ENCODE measurements around the gene OXCT1. TPM values are rescaled to one million over a fixed set of nuclear protein-coding genes. Genes with fewer than 3 reads are reported as not detected.

OXCT1 gene
- total RNA-seq, 2 experiments from 2014 or later = 54.0 to 59.9 TPM

GRCh38 chr5:41883936-41884335, 13.7 kb upstream of the OXCT1 start:
- Mint-ChIP-seq H3K36me3 (peaks cover 7% of the 10 kb centered on the region), H3K4me3 (no peak overlapping the region), H3K4me1 (peaks cover 7% of the 10 kb centered on the region), H3K9me3 (peaks cover 3% of the 10 kb centered on the region), H3K27ac (no peak overlapping the region), H3K27me3 (peaks cover 8% of the 10 kb centered on the region)
- no peak for DNase-seq
- POLR2A ChIA-PET = interaction anchor here (2.0 kb wide), 1 partner anchor 20 kb away, joined by 7 read pairs; the partner anchor contains the start of gene RIMOC1
- ATAC-seq (ENCODE audit: low read depth) = no peak

GRCh38 chr5:41883243-41883642, 13.0 kb upstream of the OXCT1 start:
- DNase-seq = no peak
- Mint-ChIP-seq H3K36me3 (peaks cover 5% of the 10 kb centered on the region), H3K4me3 (no peak overlapping the region), H3K4me1 (peaks cover 7% of the 10 kb centered on the region), H3K27ac (no peak overlapping the region), H3K27me3 (peaks cover 8% of the 10 kb centered on the region), H3K9me3 (peaks cover 3% of the 10 kb centered on the region)
- no peak for ATAC-seq (ENCODE audit: low read depth)
- POLR2A ChIA-PET = interaction anchor here (1.1 kb wide), 1 partner anchor 13 kb away, joined by 3 read pairs; no protein-coding TSS in a partner anchor

- peaks cover 5% of the 10 kb centered on the region for H3K27me3 Mint-ChIP-seq
- no peak overlapping the region for H3K27ac Mint-ChIP-seq
- H3K4me3 Mint-ChIP-seq = no peak overlapping the region
- H3K36me3 Mint-ChIP-seq = peaks cover 6% of the 10 kb centered on the region
- H3K9me3 Mint-ChIP-seq = peaks cover 3% of the 10 kb centered on the region
- POLR2A ChIA-PET = interaction anchor here (1.1 kb wide), 1 partner anchor 12 kb away, joined by 3 read pairs; no protein-coding TSS in a partner anchor
- H3K4me1 Mint-ChIP-seq = peaks cover 7% of the 10 kb centered on the region
- DNase-seq = no peak
- no peak for ATAC-seq (ENCODE audit: low read depth)
These were observed 12.5 kb upstream of the OXCT1 start for GRCh38 chr5:41882765-41883164.

GRCh38 chr5:41878643-41879478, 8.6 kb upstream of the OXCT1 start:
- POLR2A ChIA-PET = no interaction called here

GRCh38 chr5:41878173-41878572, 7.9 kb upstream of the OXCT1 start:
- POLR2A ChIA-PET = no interaction called here
- no peak for DNase-seq

More at GRCh38 chr5:41878643-41879478, 8.6 kb upstream of the OXCT1 start:
- no peak for DNase-seq
- peaks cover 13% of the 10 kb centered on the region for H3K4me1 Mint-ChIP-seq
- no peak overlapping the region for H3K4me3 Mint-ChIP-seq
- H3K27ac Mint-ChIP-seq = no peak overlapping the region
- H3K9me3 Mint-ChIP-seq = peaks cover 3% of the 10 kb centered on the region
- no peaks in the 10 kb centered on the region for H3K27me3 Mint-ChIP-seq
- H3K36me3 Mint-ChIP-seq = peaks cover 8% of the 10 kb centered on the region
- no peak for ATAC-seq (ENCODE audit: low read depth)

GRCh38 chr5:41877408-41877807, 7.2 kb upstream of the OXCT1 start:
- no peak for ATAC-seq (ENCODE audit: low read depth)
- Mint-ChIP-seq H3K9me3 (peaks cover 3% of the 10 kb centered on the region), H3K27me3 (no peaks in the 10 kb centered on the region), H3K4me3 (no peak overlapping the region), H3K4me1 (peaks cover 7% of the 10 kb centered on the region), H3K36me3 (peaks cover 5% of the 10 kb centered on the region), H3K27ac (no peak overlapping the region)
- POLR2A ChIA-PET = interaction anchor here (1.1 kb wide), 1 partner anchor 26 kb away, joined by 3 read pairs; the partner anchor contains the start of gene RIMOC1
- DNase-seq = no peak

More at GRCh38 chr5:41878173-41878572, 7.9 kb upstream of the OXCT1 start:
- ATAC-seq (ENCODE audit: low read depth) = no peak
- H3K9me3 Mint-ChIP-seq = peaks cover 3% of the 10 kb centered on the region
- H3K4me3 Mint-ChIP-seq = no peak overlapping the region
- peaks cover 10% of the 10 kb centered on the region for H3K4me1 Mint-ChIP-seq
- H3K27me3 Mint-ChIP-seq = no peaks in the 10 kb centered on the region
- H3K36me3 Mint-ChIP-seq = peaks cover 5% of the 10 kb centered on the region
- no peak overlapping the region for H3K27ac Mint-ChIP-seq

- Mint-ChIP-seq H3K9me3 (peaks cover 3% of the 10 kb centered on the region), H3K27me3 (no peaks in the 10 kb centered on the region), H3K27ac (no peak overlapping the region), H3K4me3 (no peak overlapping the region), H3K4me1 (peaks cover 9% of the 10 kb centered on the region), H3K36me3 (peaks cover 5% of the 10 kb centered on the region)
- POLR2A ChIA-PET = interaction anchor here (1.1 kb wide), 1 partner anchor 27 kb away, joined by 3 read pairs; the partner anchor contains the start of gene RIMOC1
- DNase-seq (no peak), ATAC-seq (ENCODE audit: low read depth) (no peak)
These were observed 6.5 kb upstream of the OXCT1 start for GRCh38 chr5:41876678-41877077.

GRCh38 chr5:41875121-41875520, 4.9 kb upstream of the OXCT1 start:
- POLR2A ChIA-PET = no interaction called here
- Mint-ChIP-seq H3K27ac (peak overlapping the region; percentile 11), H3K9me3 (peaks cover 1% of the 10 kb centered on the region), H3K36me3 (peaks cover 5% of the 10 kb centered on the region), H3K27me3 (no peaks in the 10 kb centered on the region), H3K4me1 (peaks cover 17% of the 10 kb centered on the region), H3K4me3 (no peak overlapping the region)
- ATAC-seq (ENCODE audit: low read depth) (no peak), DNase-seq (no peak)

GRCh38 chr5:41874512-41875060, 4.4 kb upstream of the OXCT1 start:
- no peak overlapping the region for H3K27ac Mint-ChIP-seq
- H3K4me3 Mint-ChIP-seq = no peak overlapping the region
- no peak for DNase-seq
- no peaks in the 10 kb centered on the region for H3K9me3 Mint-ChIP-seq
- H3K36me3 Mint-ChIP-seq = peaks cover 5% of the 10 kb centered on the region
- no peaks in the 10 kb centered on the region for H3K27me3 Mint-ChIP-seq
- POLR2A ChIA-PET = interaction anchor here (1.7 kb wide), 1 partner anchor 29 kb away, joined by 4 read pairs; the partner anchor contains the start of gene RIMOC1
- no peak for ATAC-seq (ENCODE audit: low read depth)
- peaks cover 17% of the 10 kb centered on the region for H3K4me1 Mint-ChIP-seq

- POLR2A ChIA-PET = interaction anchor here (0.6 to 3.3 kb wide), 2 partner anchors 32 to 54 kb away, joined by 3 to 34 read pairs; partner anchors contain the start of genes FBXO4 and RIMOC1
- no peak overlapping the region for H3K4me3 Mint-ChIP-seq
- H3K27me3 Mint-ChIP-seq = no peaks in the 10 kb centered on the region
- peaks cover 35% of the 10 kb centered on the region for H3K4me1 Mint-ChIP-seq
- no peak overlapping the region for H3K27ac Mint-ChIP-seq
- H3K9me3 Mint-ChIP-seq = no peaks in the 10 kb centered on the region
- ATAC-seq (ENCODE audit: low read depth) (no peak), DNase-seq (no peak)
- peaks cover 13% of the 10 kb centered on the region for H3K36me3 Mint-ChIP-seq
These were observed 1.6 kb upstream of the OXCT1 start for GRCh38 chr5:41871852-41872251.

GRCh38 chr5:41870627-41871048, 413 bp upstream of the OXCT1 start:
- H3K9me3 Mint-ChIP-seq = no peaks in the 10 kb centered on the region
- no peak for ATAC-seq (ENCODE audit: low read depth)
- peak overlapping the region; percentile 92 for H3K4me3 Mint-ChIP-seq
- POLR2A ChIA-PET = interaction anchor here (0.6 to 3.3 kb wide), 9 partner anchors 12 to 54 kb away, joined by 3 to 34 read pairs (median 3); partner anchors contain the start of genes FBXO4 and RIMOC1
- peaks cover 38% of the 10 kb centered on the region for H3K4me1 Mint-ChIP-seq
- H3K27me3 Mint-ChIP-seq = no peaks in the 10 kb centered on the region
- peaks cover 11% of the 10 kb centered on the region for H3K36me3 Mint-ChIP-seq
- H3K27ac Mint-ChIP-seq = peak overlapping the region; percentile 88
- DNase-seq = no peak

- Mint-ChIP-seq H3K36me3 (peaks cover 11% of the 10 kb centered on the region), H3K27me3 (no peaks in the 10 kb centered on the region), H3K27ac (peak overlapping the region; percentile 88), H3K9me3 (no peaks in the 10 kb centered on the region), H3K4me1 (peaks cover 40% of the 10 kb centered on the region), H3K4me3 (peak overlapping the region; percentile 92)
- POLR2A ChIA-PET = interaction anchor here (1.6 to 3.3 kb wide), 2 partner anchors 35 to 56 kb away, joined by 11 to 34 read pairs; partner anchors contain the start of genes FBXO4 and RIMOC1
- DNase-seq (no peak), ATAC-seq (ENCODE audit: low read depth) (no peak)
These were observed 988 bp downstream of the OXCT1 start for GRCh38 chr5:41869151-41869723.

GRCh38 chr5:41863871-41864486, 6.2 kb downstream of the OXCT1 start:
- H3K27ac Mint-ChIP-seq = no peak overlapping the region
- peak; percentile 25 for ATAC-seq (ENCODE audit: low read depth)
- H3K4me1 Mint-ChIP-seq = peaks cover 44% of the 10 kb centered on the region
- peaks cover 14% of the 10 kb centered on the region for H3K36me3 Mint-ChIP-seq
- H3K4me3 Mint-ChIP-seq = no peak overlapping the region
- no peaks in the 10 kb centered on the region for H3K9me3 Mint-ChIP-seq
- POLR2A ChIA-PET = no interaction called here
- no peaks in the 10 kb centered on the region for H3K27me3 Mint-ChIP-seq
- no peak for DNase-seq
